HFF-Myc (cell line): Measurements from ENCODE around the gene GFRA1.

ENCODE experiments used
- DNase-seq: peaks from one replicate; pipeline ENCODE4 v3.0.0-alpha.2; 2011; ENCODE audit warnings: low read depth; ENCODE audit errors: extremely low read depth
- H3K4me3 ChIP-seq: replicated peaks from 2 replicates; pipeline ENCODE4 v1.5.1; 2011; ENCODE audit warnings: low read depth, mild to moderate bottlenecking, control low read depth, low read length
- CTCF ChIP-seq: IDR thresholded peaks from 2 replicates; pipeline ENCODE4 v1.5.1; 2012; ENCODE audit warnings: mild to moderate bottlenecking, low read depth, low read length, control low read depth; ENCODE audit errors: missing control alignments

GFRA1 gene

GRCh38 chr10:116271593-116272439 lies 1.2 kb downstream of the GFRA1 start:
- no peak for TF ChIP-seq CTCF
- no peak for DNase-seq
- H3K4me3 ChIP-seq = peak overlapping the region; percentile 71

- peak overlapping the region; percentile 71 for H3K4me3 ChIP-seq
- no peak for TF ChIP-seq CTCF
- DNase-seq = no peak
Measured at GRCh38 chr10:116270771-116271592, 2.0 kb downstream of the GFRA1 start.

GRCh38 chr10:116270126-116270770 lies 2.8 kb downstream of the GFRA1 start:
- peak overlapping the region; percentile 71 for H3K4me3 ChIP-seq
- no peak for TF ChIP-seq CTCF
- DNase-seq = no peak

GRCh38 chr10:116269619-116270018 lies 3.4 kb downstream of the GFRA1 start:
- no peak for TF ChIP-seq CTCF
- DNase-seq = no peak
- H3K4me3 ChIP-seq = no peak overlapping the region

- DNase-seq = no peak
- no peak for TF ChIP-seq CTCF
- no peak overlapping the region for H3K4me3 ChIP-seq
Measured at GRCh38 chr10:116268976-116269375, 4.0 kb downstream of the GFRA1 start.

- no peak for TF ChIP-seq CTCF
- H3K4me3 ChIP-seq = no peak overlapping the region
- DNase-seq = no peak
Measured at GRCh38 chr10:116265686-116266085, 7.3 kb downstream of the GFRA1 start.
